HL-60 (cell line): ENCODE results near the gene PRKD1.

Experiments used
- CTCF ChIP-seq: IDR thresholded peaks from one replicate; pipeline ENCODE4 v1.5.1; 2011; ENCODE audit warnings: low read length, control low read depth, inconsistent platforms; ENCODE audit not compliant: insufficient read depth
- GABPA ChIP-seq: IDR thresholded peaks from 2 replicates; pipeline ENCODE4 v1.6.1; 2012; ENCODE audit warnings: low read depth
- POLR2AphosphoS5 ChIP-seq: IDR thresholded peaks from 2 replicates; pipeline ENCODE4 v1.6.1; 2012; ENCODE audit warnings: low read depth
- REST ChIP-seq: IDR thresholded peaks from 2 replicates; pipeline ENCODE4 v1.6.1; 2012; ENCODE audit warnings: low read depth; ENCODE audit not compliant: insufficient replicate concordance
- SPI1 ChIP-seq: IDR thresholded peaks from 2 replicates; pipeline ENCODE4 v1.6.1; 2012; ENCODE audit warnings: low read depth, mild to moderate bottlenecking, borderline replicate concordance

- TF ChIP-seq POLR2AphosphoS5 (no peak), CTCF (no peak), GABPA (no peak), SPI1 (no peak), REST (no peak)
Observed at GRCh38 chr14:29955087-29955486, 27.4 kb upstream of the PRKD1 start.
